OCI-LY7 (cell line): Measurements from ENCODE around the gene TNIK. TPM values are rescaled to one million over a fixed set of nuclear protein-coding genes. Genes with fewer than 3 reads are reported as not detected.

Experiments
- BruUV-seq: library from RNA; stranded (reverse); fragments of 400-500 nt; replicated peaks from 2 replicates; lab custom pipeline; 2021; lab: Mats Ljungman, UMichigan
- CTCF ChIA-PET: fragments of 300-600 bp; sonication (Branson Sonifier 250); formaldehyde crosslinking; loops from one replicate; lab custom pipeline; 2022; ENCODE audit warnings: antibody characterized with exemption; ENCODE audit not compliant: unreplicated experiment; lab: Charles Lee
- POLR2A ChIA-PET: fragments of 300-600 bp; sonication (Branson Sonifier 250); formaldehyde crosslinking; loops from one replicate; lab custom pipeline; 2022; ENCODE audit warnings: antibody characterized with exemption; lab: Charles Lee
- DNase-seq: peaks from one replicate; pipeline ENCODE4 v3.0.0-alpha.2; 2015; ENCODE audit warnings: low spot score
- H2AFZ ChIP-seq: fragments of 200-600 bp; sonication (generic), shearing (Covaris generic); 2 replicates; pipeline ENCODE4 v1.6.1; 2014; ENCODE audit warnings: mild to moderate bottlenecking, antibody characterized with exemption, low read length, moderate library complexity
- H3K27ac ChIP-seq: fragments of 200-600 bp; sonication (generic); 2 replicates; pipeline ENCODE4 v1.5.1; 2014; ENCODE audit warnings: mixed run types, low read depth, mild to moderate bottlenecking, moderate library complexity, low read length, inconsistent platforms; ENCODE audit not compliant: poor library complexity, severe bottlenecking
- H3K36me3 ChIP-seq: fragments of 200-600 bp; sonication (generic); 2 replicates; pipeline ENCODE4 v1.6.1; 2014; ENCODE audit warnings: mild to moderate bottlenecking, antibody characterized with exemption, low read length, moderate library complexity, mixed read lengths; ENCODE audit not compliant: insufficient read depth
- H3K4me1 ChIP-seq: fragments of 200-600 bp; sonication (generic); 2 replicates; pipeline ENCODE4 v1.5.1; 2014; ENCODE audit warnings: mild to moderate bottlenecking, low read length; ENCODE audit not compliant: insufficient read depth, poor library complexity, severe bottlenecking
- H3K4me2 ChIP-seq: fragments of 200-600 bp; sonication (generic); 2 replicates; pipeline ENCODE4 v1.6.1; 2014; ENCODE audit warnings: mild to moderate bottlenecking, low read length
- H3K4me3 ChIP-seq: fragments of 200-600 bp; sonication (generic); 2 replicates; pipeline ENCODE4 v1.5.1; 2014; ENCODE audit warnings: mild to moderate bottlenecking, low read depth, low read length; ENCODE audit not compliant: poor library complexity, severe bottlenecking
- H3K79me2 ChIP-seq: fragments of 200-600 bp; sonication (generic); 2 replicates; pipeline ENCODE4 v1.6.1; 2016; ENCODE audit warnings: low read depth, mild to moderate bottlenecking, low read length, moderate library complexity, mixed read lengths; ENCODE audit not compliant: insufficient read depth
- H3K9me2 ChIP-seq: fragments of 200-600 bp; sonication (generic); 2 replicates; pipeline ENCODE4 v1.6.1; 2016; ENCODE audit warnings: mild to moderate bottlenecking, low read length, mixed read lengths; ENCODE audit not compliant: insufficient read depth
- H3K9me3 ChIP-seq: fragments of 200-600 bp; sonication (generic); 2 replicates; pipeline ENCODE4 v1.6.1; 2014; ENCODE audit warnings: mild to moderate bottlenecking, mixed run types, low read length, mixed read lengths
- H4K20me1 ChIP-seq: fragments of 200-600 bp; sonication (generic); 2 replicates; pipeline ENCODE4 v1.6.1; 2014; ENCODE audit warnings: mild to moderate bottlenecking, antibody characterized with exemption, low read length, moderate library complexity, mixed read lengths; ENCODE audit not compliant: insufficient read depth
- CTCF ChIP-seq: fragments of 200-600 bp; sonication (generic); conservative IDR thresholded peaks from 2 replicates; pipeline ENCODE4 v1.5.1; 2014; ENCODE audit warnings: mild to moderate bottlenecking, antibody characterized with exemption, low read length, moderate library complexity, mixed read lengths
- EZH2phosphoT487 ChIP-seq: fragments of 200-600 bp; sonication (generic); IDR thresholded peaks from 2 replicates; pipeline ENCODE4 v1.6.1; 2018; ENCODE audit warnings: low read depth, borderline replicate concordance, mild to moderate bottlenecking, mixed run types, antibody characterized with exemption, low read length, moderate library complexity, mixed read lengths
- intact Hi-C: fragments of 100-400 bp; cut with micrococcal nuclease; formaldehyde crosslinking; loops from one replicate; pipeline ENCODE4 v1.10.0; 2022; ENCODE audit not compliant: unreplicated experiment
- total RNA-seq, 2 experiments: library from RNA; depleted of rRNA in 1 of 2; stranded (reverse); fragments of >200 nt in 1 of 2; shearing (Covaris generic) in 1 of 2; gene quantifications; 2 replicates each; pipeline ENCODE4 v1.2.3, GENCODE V29; 2014 to 2022

Gene TNIK
- total RNA-seq, 2 experiments from 2014 or later: not detected

DNA sequence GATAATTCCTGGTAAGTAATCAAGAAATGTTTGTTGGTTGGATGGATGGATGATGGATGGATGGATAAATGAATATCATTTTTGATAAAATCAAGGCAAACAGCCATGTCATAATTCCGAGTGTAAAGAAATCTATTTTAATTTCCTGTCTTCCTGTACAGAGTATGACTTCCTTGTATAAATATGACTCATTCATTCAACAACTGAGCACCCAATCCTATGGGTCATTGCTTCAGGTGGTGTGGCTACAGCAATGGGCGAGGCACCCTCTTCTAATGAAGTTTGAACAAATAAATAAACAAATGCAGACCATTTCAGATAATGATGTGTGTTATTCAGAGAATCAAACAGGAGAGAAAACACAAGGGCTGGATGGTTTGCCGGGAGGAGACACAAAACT lies 198.7 kb downstream of the TNIK start:
- DNase-seq: no peak
- intact Hi-C loops: no loop called here
- Histone ChIP-seq H3K4me2 (no peak overlapping the region), H3K9me3 (no peaks in the 10 kb centered on the region; the same call in 1 of the 2 replicates), H3K36me3 (no peaks in the 10 kb centered on the region), H2AFZ (no peak overlapping the region), H3K9me2 (no peaks in the 10 kb centered on the region), H3K4me1 (peaks cover 15% of the 10 kb centered on the region), H4K20me1 (no peaks in the 10 kb centered on the region), H3K27ac (no peak overlapping the region), H3K4me3 (no peak overlapping the region), H3K79me2 (no peaks in the 10 kb centered on the region)
- no peak for TF ChIP-seq EZH2phosphoT487
- TF ChIP-seq CTCF: no peak
- ChIA-PET POLR2A (interaction anchor here (0.6 to 1.4 kb wide), 3 partner anchors 9 to 688 kb away, joined by 3 to 6 read pairs (median 4); no protein-coding TSS in a partner anchor), CTCF (no interaction called here)
- no TSS peak for BruUV-seq

GRCh38 chr3:171260899-171261298 lies 199.3 kb downstream of the TNIK start:
- no TSS peak for BruUV-seq

More at GRCh38 chr3:171260899-171261298, 199.3 kb downstream of the TNIK start:
- Histone ChIP-seq H3K9me3 (no peaks in the 10 kb centered on the region; the same call in 1 of the 2 replicates), H3K4me3 (no peak overlapping the region), H3K36me3 (no peaks in the 10 kb centered on the region), H3K4me2 (no peak overlapping the region), H3K9me2 (no peaks in the 10 kb centered on the region), H3K79me2 (no peaks in the 10 kb centered on the region), H4K20me1 (no peaks in the 10 kb centered on the region), H3K4me1 (peaks cover 21% of the 10 kb centered on the region), H3K27ac (no peak overlapping the region), H2AFZ (no peak overlapping the region; the same call in 1 of the 2 replicates)
- CTCF ChIA-PET: no interaction called here
- no peak for DNase-seq
- intact Hi-C loops: no loop called here
- POLR2A ChIA-PET: interaction anchor here (0.6 to 1.6 kb wide), 7 partner anchors 8 to 711 kb away, joined by 3 to 7 read pairs (median 3); no protein-coding TSS in a partner anchor
- TF ChIP-seq CTCF (no peak), EZH2phosphoT487 (no peak)
